NB4 (cell line): ENCODE data around the gene DPP9.

Experiments used
- POLR2A ChIP-seq: IDR thresholded peaks from 2 replicates; pipeline ENCODE4 v1.6.1; 2011; ENCODE audit warnings: mild to moderate bottlenecking; ENCODE audit not compliant: insufficient read length; ENCODE audit errors: extremely low read depth
- TF ChIP-seq, protein P1 (sequence below): IDR thresholded peaks from one replicate; pipeline ENCODE4 v1.5.1; 2012; ENCODE audit warnings: low read depth, low read length
- TF ChIP-seq, protein P2 (sequence below): IDR thresholded peaks from 2 replicates; pipeline ENCODE4 v1.6.1; 2011; ENCODE audit warnings: low read depth, low read length

DNA sequence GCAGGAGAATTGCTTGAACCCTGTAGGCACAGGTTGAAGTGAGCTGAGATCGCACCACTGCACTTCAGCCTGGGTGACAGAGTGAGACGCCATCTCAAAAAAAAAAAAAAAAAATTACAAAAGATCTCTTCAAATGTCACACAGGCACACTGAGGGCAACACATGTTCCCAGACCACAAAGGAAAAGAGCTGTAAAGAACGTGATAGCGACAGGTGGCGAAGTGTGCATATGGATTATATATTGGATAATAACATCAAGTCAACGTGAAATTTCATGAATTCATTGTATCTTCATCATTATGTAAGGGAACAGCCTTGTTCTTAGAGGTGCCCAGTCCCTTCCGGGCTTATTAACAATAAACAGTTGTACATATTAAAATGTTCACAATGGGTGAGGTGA is 31.8 kb upstream of the DPP9 start:
- TF ChIP-seq, protein P1, sequence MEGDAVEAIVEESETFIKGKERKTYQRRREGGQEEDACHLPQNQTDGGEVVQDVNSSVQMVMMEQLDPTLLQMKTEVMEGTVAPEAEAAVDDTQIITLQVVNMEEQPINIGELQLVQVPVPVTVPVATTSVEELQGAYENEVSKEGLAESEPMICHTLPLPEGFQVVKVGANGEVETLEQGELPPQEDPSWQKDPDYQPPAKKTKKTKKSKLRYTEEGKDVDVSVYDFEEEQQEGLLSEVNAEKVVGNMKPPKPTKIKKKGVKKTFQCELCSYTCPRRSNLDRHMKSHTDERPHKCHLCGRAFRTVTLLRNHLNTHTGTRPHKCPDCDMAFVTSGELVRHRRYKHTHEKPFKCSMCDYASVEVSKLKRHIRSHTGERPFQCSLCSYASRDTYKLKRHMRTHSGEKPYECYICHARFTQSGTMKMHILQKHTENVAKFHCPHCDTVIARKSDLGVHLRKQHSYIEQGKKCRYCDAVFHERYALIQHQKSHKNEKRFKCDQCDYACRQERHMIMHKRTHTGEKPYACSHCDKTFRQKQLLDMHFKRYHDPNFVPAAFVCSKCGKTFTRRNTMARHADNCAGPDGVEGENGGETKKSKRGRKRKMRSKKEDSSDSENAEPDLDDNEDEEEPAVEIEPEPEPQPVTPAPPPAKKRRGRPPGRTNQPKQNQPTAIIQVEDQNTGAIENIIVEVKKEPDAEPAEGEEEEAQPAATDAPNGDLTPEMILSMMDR = no peak
- TF ChIP-seq, protein P2, sequence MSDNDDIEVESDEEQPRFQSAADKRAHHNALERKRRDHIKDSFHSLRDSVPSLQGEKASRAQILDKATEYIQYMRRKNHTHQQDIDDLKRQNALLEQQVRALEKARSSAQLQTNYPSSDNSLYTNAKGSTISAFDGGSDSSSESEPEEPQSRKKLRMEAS = no peak
- no peak for TF ChIP-seq POLR2A
